HTR-8/SVneo (cell line): Measurements from ENCODE around the gene SEC22A.

Experiments used
- DNase-seq: peaks from one replicate; pipeline ENCODE4 v3.0.0; 2011; ENCODE audit warnings: low spot score, mixed read lengths; ENCODE audit not compliant: insufficient read length
- FAIRE-seq: peaks from 2 replicates; lab custom pipeline; 2011; peaks lifted over from hg19 to GRCh38; lab: Jason Lieb, UNC

SEC22A gene

GRCh38 chr3:123300056-123300455 is 98.3 kb downstream of the SEC22A start:
- no peak for FAIRE-seq
- DNase-seq = no peak

DNA sequence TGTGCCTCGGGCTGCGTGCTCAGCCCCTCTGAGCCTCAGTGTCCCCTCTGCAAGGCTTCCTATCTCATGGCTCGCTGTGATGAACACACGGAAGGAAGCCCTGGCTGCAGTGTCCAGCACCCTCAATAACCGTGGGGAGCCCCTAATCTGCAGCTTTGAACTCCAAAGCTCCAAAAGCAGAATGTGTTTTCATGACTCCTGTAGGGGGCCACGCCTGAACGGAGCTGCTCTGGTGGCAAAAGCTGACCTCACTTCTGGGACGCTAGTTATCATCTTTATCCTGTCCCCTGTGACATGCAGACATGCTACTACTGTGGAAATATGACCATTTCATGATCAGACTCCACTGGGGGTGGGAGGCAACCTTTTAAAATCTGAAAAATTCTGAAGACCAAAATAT is 98.8 kb downstream of the SEC22A start:
- no peak for DNase-seq

DNA sequence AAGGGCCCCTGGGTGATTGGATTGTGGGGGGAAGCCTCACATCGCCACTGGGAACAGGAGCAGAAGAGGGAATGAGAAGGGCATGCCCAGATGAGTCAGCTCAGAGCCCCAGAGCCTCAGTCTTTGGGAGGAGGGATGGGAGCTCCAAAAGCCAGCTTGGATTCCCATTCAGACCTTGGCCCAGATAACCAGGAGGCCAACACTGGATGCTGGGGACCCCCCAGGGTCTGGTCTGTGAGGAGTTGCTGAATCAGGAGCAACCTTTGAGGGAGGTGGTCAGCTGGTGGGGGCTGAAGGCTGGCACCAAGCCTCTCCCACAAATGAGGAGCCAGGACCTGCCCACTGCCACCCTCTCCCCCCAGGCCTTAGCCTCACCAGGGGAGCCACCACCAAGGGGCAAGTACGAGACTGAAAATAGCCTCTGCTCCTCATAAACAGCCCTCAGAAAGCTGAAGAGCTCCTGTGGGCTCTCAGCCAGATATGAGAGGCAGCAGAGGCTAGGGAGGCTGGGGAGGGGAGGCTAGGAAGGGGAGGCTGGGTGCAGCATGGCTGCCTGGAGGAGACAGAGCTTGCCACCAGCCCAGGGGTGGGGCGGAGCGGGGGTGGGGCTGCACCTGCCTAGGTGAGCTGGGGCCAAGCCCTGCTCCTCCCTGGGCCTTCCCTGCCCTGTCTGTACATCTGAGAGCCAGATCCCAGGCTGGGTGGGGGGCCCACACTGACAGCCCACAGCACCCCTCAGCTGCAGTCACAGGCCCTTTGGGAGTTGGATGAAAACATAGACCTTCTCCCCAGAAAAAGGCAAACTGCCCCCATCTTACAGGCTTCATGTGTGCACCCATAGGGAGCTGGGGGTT is 99.8 kb downstream of the SEC22A start:
- DNase-seq (no peak), FAIRE-seq (no peak)

More for the DNA sequence above, 98.8 kb downstream of the SEC22A start:
- no peak for FAIRE-seq

DNA sequence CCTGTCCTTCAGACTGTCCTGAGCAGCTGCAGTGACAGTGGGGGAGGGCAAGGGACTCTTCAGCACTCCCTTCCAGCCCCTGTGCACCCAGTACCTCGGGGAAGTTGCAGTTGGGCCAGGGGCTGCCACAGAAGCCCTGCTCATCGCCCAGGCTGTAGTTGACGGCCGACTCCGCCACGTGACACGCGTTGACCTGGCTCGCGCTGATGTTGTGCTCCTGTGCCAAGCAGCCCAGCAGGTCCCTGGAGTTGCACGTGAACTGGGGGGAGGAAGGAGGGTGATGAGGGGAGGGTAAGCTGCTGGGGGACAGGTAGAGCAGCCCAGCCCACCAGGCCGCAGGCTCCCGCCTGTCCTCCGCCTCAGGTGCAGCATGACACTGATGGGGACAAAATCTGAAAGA is 101.2 kb downstream of the SEC22A start:
- DNase-seq (no peak), FAIRE-seq (no peak)

DNA sequence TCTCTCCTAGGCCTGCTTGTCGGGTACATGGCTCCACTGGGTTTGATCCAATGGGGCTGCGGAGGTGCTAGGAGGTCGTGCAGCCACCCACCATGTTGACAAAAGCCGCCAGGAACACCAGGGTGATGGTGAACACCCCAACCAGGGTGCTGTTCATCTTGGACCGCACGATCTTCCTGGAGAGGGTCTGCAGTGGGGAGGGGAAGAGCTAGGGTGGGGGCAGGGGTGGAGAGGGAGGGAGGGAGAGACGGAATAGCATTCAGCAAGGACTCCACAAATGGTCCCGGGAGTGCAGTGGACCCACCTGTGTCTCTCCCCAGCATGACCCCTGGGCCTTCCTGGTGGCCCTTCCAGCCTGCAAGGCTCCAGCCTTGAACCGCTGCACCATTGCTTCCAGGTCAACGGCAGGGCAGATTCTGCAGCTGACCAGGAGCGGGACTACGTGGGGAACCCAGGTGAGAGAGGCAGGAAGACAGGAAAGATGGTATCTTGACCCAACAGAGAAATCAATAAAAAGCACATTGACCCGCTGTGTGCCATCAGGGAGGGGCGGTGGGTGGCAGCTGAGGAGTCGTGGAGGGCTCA is 102.3 kb downstream of the SEC22A start:
- no peak for FAIRE-seq
- no peak for DNase-seq

DNA sequence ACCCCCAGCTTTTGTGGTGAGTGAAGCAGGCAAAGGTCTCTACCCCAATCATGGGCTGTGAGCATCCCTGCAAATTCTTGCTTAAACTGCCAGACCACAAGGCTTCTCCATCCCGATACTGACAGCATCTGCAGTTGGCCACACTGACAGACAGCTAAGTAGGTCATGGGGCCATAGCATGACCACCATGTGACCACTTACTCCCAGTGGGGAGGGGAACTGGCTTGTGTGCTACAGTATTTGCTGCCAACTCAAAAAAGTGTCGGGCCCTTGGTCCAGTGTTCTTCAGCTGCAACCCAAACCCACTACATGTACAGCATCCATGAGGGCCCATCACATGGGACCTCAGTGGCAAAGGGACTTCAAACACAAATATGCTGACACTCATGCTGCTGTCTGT is 103.4 kb downstream of the SEC22A start:
- no peak for DNase-seq
- FAIRE-seq = no peak

DNA sequence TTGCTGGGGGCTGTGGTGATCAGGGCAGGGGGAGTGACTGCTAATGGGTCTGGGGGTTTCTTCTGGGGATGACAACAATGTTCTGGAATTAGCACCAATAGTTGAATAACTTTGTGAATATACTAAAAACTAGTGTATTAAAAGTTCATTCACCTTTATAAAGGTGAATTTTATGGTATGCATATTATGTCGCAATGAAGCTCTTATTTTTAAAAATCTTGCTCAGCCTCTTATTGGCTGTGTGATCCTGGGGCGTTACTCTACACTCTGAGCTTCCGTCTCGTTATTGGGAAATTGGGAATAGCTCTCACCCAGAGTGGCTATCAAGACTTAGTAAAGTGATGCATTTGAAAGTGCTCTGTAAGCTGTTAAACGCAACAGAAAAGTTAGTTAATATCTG is 105.3 kb downstream of the SEC22A start:
- FAIRE-seq = no peak

DNA sequence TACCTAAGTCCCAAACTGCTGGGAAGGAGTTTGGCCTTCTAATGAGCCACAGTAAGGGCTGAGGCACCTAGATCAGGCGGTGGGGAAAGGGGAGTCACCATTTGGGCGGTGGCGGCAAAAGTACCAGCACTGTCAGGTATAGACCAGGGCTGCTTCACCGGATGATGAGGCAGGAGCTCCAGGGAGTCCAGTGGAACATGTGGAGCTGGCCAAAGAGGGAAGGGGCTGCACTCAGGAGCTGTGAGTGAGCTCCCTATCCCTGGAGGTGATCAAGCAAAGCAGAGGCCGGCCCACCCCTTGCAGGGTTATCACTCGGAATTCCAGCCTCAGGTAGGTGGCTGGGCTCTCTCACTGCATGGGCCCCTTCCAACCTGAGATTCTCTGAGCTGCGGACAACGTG is 108.4 kb downstream of the SEC22A start:
- DNase-seq (no peak), FAIRE-seq (no peak)

More for the DNA sequence above, 105.3 kb downstream of the SEC22A start:
- DNase-seq = no peak

DNA sequence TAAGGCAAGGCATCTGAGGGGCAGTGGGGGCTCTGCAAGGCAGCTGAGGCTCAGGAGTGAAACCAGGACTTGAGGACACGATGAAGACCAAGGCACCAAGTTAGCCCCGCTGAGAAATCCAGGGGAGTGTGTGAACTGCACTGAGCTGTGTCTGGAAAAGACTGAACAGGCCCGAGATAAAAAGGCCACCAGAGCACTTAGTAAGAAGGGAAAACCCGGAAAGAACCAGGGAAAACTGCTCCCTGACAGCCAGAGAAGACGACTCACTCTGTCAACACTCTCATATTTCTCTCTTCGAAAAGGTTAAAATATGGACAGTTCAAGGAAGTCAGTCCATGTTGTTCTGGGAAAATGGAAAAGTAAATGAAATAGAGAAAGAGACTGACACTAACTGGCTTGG is 109.0 kb downstream of the SEC22A start:
- FAIRE-seq (no peak), DNase-seq (no peak)

DNA sequence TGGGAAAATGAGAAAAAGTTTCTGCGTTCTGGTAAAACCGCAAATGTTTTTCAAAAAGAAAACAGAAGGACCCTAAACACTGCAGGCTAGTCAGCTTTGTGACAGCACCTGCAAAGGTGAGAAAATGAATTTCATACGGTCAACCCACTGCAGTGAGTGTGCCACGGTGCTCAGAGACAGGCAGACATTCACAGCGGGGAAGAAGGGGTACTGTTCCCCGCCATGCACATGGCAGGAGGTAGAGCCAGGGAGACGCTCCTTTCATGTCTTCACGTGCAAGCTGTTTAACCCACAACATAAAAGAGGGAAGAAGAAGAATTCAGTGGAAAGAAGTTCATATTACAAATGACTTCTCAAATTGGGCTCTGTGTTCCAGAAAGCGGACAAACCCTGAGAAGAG is 109.5 kb downstream of the SEC22A start:
- DNase-seq (no peak), FAIRE-seq (no peak)

- FAIRE-seq = no peak
- no peak for DNase-seq
These were observed 110.9 kb downstream of the SEC22A start for GRCh38 chr3:123312331-123313265.

- FAIRE-seq (no peak), DNase-seq (no peak)
These were observed 112.1 kb downstream of the SEC22A start for GRCh38 chr3:123313889-123314288.

DNA sequence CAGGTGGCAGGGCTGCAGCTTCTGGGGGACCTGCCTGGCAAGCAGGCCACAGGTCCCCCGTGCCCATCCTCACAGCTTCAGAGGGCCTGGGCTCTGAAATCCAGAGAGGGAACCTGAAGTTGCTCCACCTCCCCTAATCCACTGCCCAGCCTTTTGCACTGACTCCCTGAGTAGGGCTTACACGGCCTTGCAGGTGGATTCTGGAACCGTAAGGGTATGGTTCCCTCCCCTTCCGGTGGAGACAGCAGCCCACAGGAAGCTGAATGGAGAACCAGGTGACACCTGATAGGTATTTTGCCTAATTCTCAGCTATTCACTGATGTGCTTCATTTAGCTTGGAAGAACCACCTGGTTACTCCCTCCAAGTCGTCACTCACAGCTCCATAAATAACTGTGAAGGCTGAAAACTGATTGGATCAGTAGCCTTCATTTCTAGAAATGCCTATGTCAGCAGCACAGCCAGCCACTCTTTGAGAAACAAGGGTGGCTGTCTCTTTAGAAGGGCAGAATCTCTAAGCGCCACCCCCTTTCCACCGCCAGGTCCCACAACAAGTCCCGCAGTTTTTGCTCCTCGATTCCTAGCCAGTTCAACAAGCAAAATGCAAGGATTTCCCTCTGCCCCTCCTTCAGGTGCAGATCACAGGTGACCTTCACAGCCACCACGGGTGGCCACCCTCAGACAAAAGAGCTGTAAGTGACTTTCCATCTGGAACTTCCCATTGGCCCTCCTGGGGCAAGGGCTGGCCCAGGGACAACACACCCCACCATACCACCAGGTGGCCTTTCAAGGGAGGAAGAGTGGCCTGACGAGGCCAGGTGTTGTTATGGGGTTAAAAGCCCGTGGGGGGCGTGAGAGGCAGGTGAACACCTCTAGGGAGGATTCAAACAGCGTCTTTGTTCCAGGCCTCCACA is 112.9 kb downstream of the SEC22A start:
- FAIRE-seq (no peak), DNase-seq (no peak)

GRCh38 chr3:123315271-123315595 is 113.5 kb downstream of the SEC22A start:
- DNase-seq (no peak), FAIRE-seq (no peak)

DNA sequence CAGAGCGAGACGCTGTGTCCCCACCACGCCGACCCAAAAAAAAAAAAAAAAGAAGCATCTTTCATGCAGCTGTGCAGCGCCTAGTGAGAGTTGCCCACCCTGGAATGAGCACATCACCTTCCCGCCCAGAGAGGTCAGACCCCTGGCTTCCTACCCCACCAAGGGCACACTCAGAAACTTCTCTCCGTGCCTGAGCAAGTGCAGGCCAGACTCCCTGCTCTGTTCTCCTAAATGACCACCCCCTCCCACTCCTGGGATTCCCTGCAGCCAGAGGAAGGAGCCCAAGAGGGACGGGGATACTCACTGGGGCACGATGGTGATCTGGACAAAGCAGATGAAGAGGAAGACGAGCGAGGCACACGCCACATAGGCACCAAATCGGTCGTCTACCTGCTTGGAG is 116.0 kb downstream of the SEC22A start:
- FAIRE-seq (no peak), DNase-seq (no peak)

GRCh38 chr3:123318374-123318773 is 116.6 kb downstream of the SEC22A start:
- no peak for DNase-seq
- no peak for FAIRE-seq

DNA sequence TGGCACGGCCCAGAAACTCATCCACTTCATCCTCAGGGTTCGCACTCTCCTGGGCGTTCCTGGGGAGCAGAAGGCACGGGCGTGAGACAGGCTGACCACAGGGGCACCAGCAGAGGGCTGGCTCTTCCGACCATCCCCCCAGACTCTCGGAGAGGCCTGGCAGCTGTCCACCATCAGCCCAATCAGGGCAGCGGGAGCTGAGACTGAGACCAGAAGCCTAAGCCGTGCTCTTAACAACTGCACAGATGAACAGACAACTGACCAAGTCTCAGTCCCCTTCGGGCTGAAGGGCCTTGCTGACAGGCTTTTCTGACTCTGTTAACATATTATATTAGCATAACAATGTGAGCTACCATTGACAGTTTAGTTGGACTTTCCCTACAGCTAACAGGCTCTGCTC is 118.0 kb downstream of the SEC22A start:
- no peak for FAIRE-seq

GRCh38 chr3:123320221-123320620 is 118.5 kb downstream of the SEC22A start:
- FAIRE-seq (no peak), DNase-seq (no peak)

More for the DNA sequence above, 118.0 kb downstream of the SEC22A start:
- no peak for DNase-seq

GRCh38 chr3:123321806-123322205 is 120.1 kb downstream of the SEC22A start:
- DNase-seq (no peak), FAIRE-seq (no peak)

DNA sequence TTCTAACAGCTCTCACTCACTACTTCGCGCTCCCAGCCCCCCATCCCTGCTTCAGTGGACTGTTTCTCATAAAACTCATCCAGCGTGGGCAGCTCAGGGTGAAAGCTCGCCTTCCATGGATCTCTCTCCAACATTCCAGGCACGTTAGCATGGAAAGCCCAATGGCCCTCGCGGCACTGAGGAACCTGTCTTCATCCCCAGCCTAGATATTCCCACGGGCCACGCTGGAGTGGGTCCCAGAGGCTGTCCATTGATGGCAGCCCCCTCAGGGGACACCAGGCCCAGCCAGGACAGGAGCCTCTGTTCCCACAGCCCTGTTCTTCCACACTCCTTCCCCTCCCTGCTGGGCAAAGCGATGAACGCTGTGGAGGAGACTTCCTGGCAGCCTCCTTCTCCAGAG is 121.1 kb downstream of the SEC22A start:
- FAIRE-seq (no peak), DNase-seq (no peak)
